Aorta (tissue), 5 donors: ENCODE results near the gene ADCY1. TPM values are rescaled to one million over a fixed set of nuclear protein-coding genes. Genes with fewer than 3 reads are reported as not detected.

Experiments used
- ATAC-seq: fragments of 200-7000 bp; cut with Tn5 transposase; one replicate; pipeline ENCODE4 v1.9.1; 2022; ENCODE audit warnings: moderate library complexity; ENCODE audit not compliant: low FRiP score
- DNase-seq, 2 donors: peaks; one replicate each; pipeline ENCODE4 v3.0.0-alpha.2; 2020
- H3K27ac ChIP-seq, 2 donors: one replicate each; pipeline ENCODE4 v1.5.1; 2013; ENCODE audit warnings: low read length in 2 of 2, mild to moderate bottlenecking in 2 of 2, moderate library complexity in 2 of 2, control low read depth in 1 of 2, inconsistent platforms in 1 of 2, low read depth in 1 of 2
- H3K27me3 ChIP-seq, 2 donors: one replicate each; pipeline ENCODE4 v1.6.1; 2013; ENCODE audit warnings: control low read depth in 1 of 2, low read length in 1 of 2, mild to moderate bottlenecking in 1 of 2, moderate library complexity in 1 of 2; ENCODE audit not compliant: insufficient read depth in 2 of 2, control insufficient read depth in 1 of 2
- H3K36me3 ChIP-seq, 2 donors: one replicate each; pipeline ENCODE4 v1.6.1; 2013; ENCODE audit warnings: control low read depth in 1 of 2, low read length in 1 of 2, mild to moderate bottlenecking in 1 of 2; ENCODE audit not compliant: insufficient read depth in 2 of 2, control insufficient read depth in 1 of 2
- H3K4me1 ChIP-seq, 2 donors: one replicate each; pipeline ENCODE4 v1.6.1; 2013; ENCODE audit warnings: low read length in 2 of 2, control low read depth in 1 of 2, mild to moderate bottlenecking in 1 of 2, moderate library complexity in 1 of 2; ENCODE audit not compliant: insufficient read depth in 2 of 2, control insufficient read depth in 1 of 2
- H3K4me3 ChIP-seq, 2 donors: one replicate each; pipeline ENCODE4 v1.5.1; 2013; ENCODE audit warnings: low read length in 2 of 2, control low read depth in 1 of 2, mild to moderate bottlenecking in 1 of 2
- H3K9me3 ChIP-seq: one replicate; pipeline ENCODE4 v1.6.1; 2013; ENCODE audit warnings: mild to moderate bottlenecking, low read length; ENCODE audit not compliant: control insufficient read depth
- WGBS, 2 donors: extraction: QIAGEN DNeasy Blood & Tissue Kit; methylation state at CpG; one replicate each; pipeline ENCODE4 v1.1.7; 2013; 5-methylcytosine and 5-hydroxymethylcytosine counted together
- intact Hi-C, 2 donors: fragments of 100-400 bp; cut with DNase I; formaldehyde crosslinking; loops; one replicate each; pipeline versions ENCODE4 v1.14.2 to v1.15.0; 2022
- polyA plus RNA-seq, 2 donors: library from polyadenylated mRNA; stranded (reverse); fragments of 200-250 nt; gene quantifications; one replicate each; pipeline ENCODE4 v1.2.3, GENCODE V29; 2013
- total RNA-seq, 2 donors: library from RNA; stranded (reverse); fragmentation: NEBNext Ultra II Directional; extraction: Animal tissue kit (Norgen Biotek cat#: 25700); gene quantifications; one replicate each; pipeline ENCODE4 v1.2.1, GENCODE V29; 2021
- donor health status: healthy with polysubstance abuse.
- donor health status: Bipolar disorder and iron deficiency.
- donor health status: DM: no; HTN: no; CAD: no.
- donor health status: DM: no; HTN: no; CAD: no.
- donor health status: DM: yes; HTN: yes; CAD: no.

ADCY1 gene
- total and polyA plus RNA-seq, 4 donors = 0.20 to 5.8 (median 1.8) TPM

DNA sequence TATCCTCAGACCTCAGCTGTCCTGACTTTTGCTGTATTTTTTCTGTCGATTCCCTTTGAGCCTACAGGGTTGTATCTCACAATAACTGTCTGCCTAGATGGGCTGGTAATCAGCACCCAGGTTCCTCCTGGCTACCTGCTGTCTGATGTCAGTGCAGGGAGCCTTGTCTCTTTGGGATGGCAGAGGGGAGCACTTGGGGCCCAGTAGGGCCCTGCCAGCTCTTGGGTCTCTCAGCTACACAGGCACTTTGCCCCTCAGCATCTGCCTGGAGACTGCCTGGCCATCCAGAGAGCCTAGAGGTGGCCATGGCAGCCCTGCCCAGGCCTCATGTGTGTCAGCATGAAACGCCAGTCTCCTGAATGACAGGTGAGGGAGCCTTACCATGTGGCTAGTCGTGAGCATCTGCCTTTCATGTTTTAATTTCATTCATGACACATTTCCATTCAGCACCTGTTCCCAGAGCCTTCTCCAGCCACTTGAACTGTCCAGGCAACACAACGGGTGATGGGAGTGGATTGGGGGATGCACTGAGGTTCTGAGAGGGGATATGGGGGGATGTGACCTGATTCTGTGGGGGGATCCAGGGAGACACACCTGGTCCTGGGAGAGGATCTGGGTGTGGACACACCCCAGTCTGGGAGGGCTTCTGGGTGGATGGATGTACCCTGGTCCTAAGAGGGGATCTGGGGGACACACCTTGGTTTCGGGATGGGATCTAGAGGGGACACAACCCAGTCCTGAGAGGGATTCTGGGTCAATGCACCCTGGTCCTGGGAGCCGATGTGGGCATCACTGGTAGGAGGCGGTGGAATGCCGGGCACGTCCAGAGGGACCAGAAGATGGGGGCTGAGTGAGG is 21.9 kb downstream of the ADCY1 start:
- no peaks in the 10 kb centered on the region for H3K36me3 ChIP-seq
- no peaks in the 10 kb centered on the region for H3K27me3 ChIP-seq
- 90 to 92% methylated on average over 9 of the region's 9 CpGs for WGBS, 2 donors
- H3K4me1 ChIP-seq = no peaks in the 10 kb centered on the region
- no peaks in the 10 kb centered on the region for H3K9me3 ChIP-seq
- H3K27ac ChIP-seq = no peak overlapping the region
- no peak for DNase-seq
- intact Hi-C loops = no loop called here
- ATAC-seq = peak; percentile 21
- H3K4me3 ChIP-seq = no peak overlapping the region

DNA sequence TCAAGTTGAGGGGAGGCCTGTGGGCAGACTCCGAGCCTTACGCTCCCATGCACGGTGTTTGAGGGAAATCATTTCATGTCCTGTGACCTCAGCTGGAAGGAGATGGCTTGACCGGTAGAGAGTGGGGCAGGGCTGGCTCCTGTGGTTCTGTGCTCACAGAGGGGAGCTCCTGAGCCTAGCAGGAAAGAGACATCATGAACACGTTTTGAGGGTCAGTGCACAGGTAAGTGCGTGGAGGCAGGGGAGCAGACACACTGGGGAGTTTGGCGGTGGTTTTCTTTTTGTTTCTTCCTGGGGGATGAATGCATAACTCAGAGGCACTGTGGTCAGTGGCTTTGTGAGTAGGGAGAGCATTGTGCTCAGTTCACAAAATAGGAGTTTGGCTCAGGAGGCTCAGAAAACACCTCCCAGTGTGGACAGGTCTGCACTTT is 22.5 kb downstream of the ADCY1 start:
- DNase-seq = peak in 1 of 2 donors; percentile 49

DNA sequence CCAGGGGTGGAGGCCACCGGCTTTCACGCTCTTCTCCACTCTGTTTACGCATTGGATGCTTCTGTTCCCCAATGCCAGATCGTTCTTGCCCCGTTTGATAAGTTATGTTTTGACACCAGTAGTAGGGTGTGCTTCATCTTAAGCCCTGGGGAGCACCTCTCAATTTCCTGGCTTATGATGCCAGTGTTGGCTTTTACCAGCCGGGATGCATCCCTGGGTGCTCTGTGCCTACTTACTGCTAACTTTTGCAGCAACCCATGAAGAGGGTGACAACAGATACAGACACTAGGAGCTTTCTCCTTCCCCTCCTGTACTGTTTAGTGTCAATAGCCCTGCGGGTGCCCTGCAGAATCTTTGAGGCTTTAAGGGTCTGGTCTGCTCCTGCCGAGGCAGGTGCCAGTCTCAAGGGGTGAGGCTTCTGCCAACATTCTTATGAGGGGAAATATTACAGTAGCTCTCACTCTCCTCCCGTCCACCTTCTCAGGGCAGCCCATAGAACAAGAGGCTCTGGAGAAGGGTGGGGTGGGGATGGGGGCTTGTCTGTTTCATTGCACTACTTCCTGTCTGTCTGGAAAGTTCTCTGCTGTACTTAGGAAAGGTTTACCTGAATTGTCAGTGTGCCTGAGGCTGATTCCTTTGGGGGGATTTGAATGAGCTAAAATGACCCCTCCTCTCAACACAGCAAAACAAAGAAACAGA is 23.3 kb downstream of the ADCY1 start:
- Histone ChIP-seq H3K9me3 (no peaks in the 10 kb centered on the region), H3K4me1 (no peaks in the 10 kb centered on the region), H3K36me3 (no peaks in the 10 kb centered on the region), H3K27ac (no peak overlapping the region), H3K27me3 (no peaks in the 10 kb centered on the region), H3K4me3 (no peak overlapping the region)
- intact Hi-C loops = no loop called here
- ATAC-seq (no peak), DNase-seq (no peak)
- 80 to 81% methylated on average over 9 of the region's 9 CpGs for WGBS, 2 donors

More for the DNA sequence above, 22.5 kb downstream of the ADCY1 start:
- no peak for ATAC-seq
- Histone ChIP-seq H3K36me3 (no peaks in the 10 kb centered on the region), H3K4me1 (no peaks in the 10 kb centered on the region), H3K27ac (no peak overlapping the region), H3K27me3 (no peaks in the 10 kb centered on the region), H3K4me3 (no peak overlapping the region), H3K9me3 (no peaks in the 10 kb centered on the region)
- intact Hi-C loops = no loop called here
- WGBS, 2 donors = 86 to 89% methylated on average over 7 of the region's 7 CpGs

DNA sequence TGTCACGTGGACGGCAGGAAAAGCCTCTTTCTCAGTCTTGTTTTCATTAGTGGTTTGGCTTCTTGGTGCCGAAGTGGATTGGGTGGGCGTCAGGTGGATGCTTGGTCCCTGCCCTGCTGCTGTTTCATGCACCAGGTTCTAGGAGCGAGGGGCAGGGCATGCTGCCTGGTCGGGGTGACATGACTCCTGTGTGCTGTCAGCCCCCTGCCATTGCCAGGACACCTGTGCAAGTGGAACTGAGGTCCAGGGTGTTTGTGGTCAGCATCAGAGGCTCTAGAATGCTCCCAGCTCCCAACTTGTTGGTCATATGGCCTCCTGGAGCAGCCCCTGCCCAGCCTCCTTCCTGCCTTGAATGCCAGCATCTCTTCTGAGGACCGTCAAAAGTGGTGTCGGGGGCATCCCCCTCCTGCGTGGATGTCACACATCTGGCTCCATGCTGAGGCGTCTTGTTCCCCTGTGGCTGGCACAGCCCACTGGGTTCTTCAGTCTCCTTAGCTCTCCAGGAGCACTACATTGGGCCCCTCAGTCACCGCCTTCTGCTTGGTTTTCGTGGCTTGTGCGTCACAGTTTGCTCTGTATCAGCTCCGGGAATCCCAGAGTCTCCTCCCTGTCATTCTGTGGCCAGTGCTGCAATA is 24.8 kb downstream of the ADCY1 start:
- Histone ChIP-seq H3K27ac (no peak overlapping the region), H3K36me3 (no peaks in the 10 kb centered on the region), H3K4me3 (no peak overlapping the region), H3K9me3 (no peaks in the 10 kb centered on the region), H3K4me1 (no peaks in the 10 kb centered on the region), H3K27me3 (no peaks in the 10 kb centered on the region)
- no peak for ATAC-seq
- intact Hi-C loops = no loop called here
- 80 to 84% methylated on average over 14 of the region's 14 CpGs for WGBS, 2 donors
- peak in 1 of 2 donors; percentile 60 for DNase-seq

DNA sequence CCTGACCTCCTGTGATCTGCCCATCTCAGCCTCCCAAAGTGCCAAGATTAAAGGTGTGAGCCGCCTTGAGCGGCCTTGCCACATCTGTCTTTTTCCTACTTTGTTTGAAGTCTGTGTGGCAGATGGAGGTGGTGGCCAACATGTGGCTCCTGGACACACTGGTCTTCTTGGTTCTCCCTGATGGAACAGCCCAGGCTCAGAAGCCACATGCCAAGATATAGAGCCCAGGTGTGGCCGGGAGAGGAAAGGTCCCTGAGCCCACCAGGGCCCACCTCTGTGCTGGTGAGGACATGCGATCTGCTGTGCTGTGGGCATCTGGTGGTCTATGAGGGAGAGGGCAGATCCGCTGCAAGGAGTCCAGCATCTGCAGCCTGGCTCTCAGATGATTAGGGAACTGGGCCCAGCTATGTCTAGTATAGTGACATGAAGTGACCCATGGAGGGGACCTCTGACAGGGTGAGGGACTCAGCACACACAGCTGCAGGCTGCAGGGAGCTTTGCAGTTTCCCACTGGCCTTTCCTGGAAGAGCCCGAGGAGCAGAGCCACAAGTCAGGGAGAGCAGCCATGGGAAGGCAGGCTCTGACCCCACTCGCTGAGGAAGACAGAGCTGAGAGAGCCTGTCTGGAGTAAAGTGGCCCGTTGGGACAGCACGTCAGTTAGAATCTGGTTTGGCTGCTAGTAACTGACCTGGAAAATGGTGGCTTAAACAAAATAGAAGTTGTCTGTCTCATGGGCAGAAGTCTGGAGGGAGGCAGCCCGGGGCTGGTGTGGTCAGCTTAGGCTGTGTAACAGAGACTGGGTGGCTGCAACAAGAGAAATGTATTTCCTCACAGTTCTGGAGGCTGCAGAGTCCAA is 25.9 kb downstream of the ADCY1 start:
- H3K4me3 ChIP-seq = no peak overlapping the region
- H3K9me3 ChIP-seq = no peaks in the 10 kb centered on the region
- no peaks in the 10 kb centered on the region for H3K27me3 ChIP-seq
- DNase-seq = peak in 1 of 2 donors; percentile 58
- H3K27ac ChIP-seq = no peak overlapping the region
- 76 to 84% methylated on average over 10 of the region's 10 CpGs for WGBS, 2 donors
- no peaks in the 10 kb centered on the region for H3K36me3 ChIP-seq
- intact Hi-C loops = no loop called here
- no peaks in the 10 kb centered on the region for H3K4me1 ChIP-seq
- no peak for ATAC-seq

DNA sequence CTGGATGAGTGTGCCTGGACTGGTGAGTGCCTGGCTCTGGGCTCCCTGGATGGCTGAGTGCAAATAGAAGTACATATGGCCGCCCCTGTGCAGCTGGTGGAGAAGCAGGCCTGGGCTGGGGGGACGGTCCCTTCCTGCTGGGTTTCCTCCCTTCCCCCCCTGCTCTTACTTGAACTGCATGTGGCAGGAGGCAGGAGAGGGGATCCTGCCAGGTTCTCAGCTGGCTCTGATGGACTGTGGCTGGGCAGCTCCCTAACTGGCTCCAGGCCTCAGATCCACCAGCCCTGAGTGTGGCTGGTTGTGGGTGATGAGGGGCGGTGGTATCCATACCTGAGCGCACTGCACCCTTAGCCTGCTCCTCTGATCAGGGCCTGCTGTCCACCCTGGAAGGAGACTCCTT is 26.9 kb downstream of the ADCY1 start:
- intact Hi-C loops = no loop called here
- DNase-seq (no peak), ATAC-seq (no peak)
- Histone ChIP-seq H3K4me3 (no peak overlapping the region), H3K36me3 (no peaks in the 10 kb centered on the region), H3K27me3 (no peaks in the 10 kb centered on the region), H3K9me3 (no peaks in the 10 kb centered on the region), H3K27ac (no peak overlapping the region), H3K4me1 (no peaks in the 10 kb centered on the region)
- 75 to 86% methylated on average over 4 of the region's 4 CpGs for WGBS, 2 donors

DNA sequence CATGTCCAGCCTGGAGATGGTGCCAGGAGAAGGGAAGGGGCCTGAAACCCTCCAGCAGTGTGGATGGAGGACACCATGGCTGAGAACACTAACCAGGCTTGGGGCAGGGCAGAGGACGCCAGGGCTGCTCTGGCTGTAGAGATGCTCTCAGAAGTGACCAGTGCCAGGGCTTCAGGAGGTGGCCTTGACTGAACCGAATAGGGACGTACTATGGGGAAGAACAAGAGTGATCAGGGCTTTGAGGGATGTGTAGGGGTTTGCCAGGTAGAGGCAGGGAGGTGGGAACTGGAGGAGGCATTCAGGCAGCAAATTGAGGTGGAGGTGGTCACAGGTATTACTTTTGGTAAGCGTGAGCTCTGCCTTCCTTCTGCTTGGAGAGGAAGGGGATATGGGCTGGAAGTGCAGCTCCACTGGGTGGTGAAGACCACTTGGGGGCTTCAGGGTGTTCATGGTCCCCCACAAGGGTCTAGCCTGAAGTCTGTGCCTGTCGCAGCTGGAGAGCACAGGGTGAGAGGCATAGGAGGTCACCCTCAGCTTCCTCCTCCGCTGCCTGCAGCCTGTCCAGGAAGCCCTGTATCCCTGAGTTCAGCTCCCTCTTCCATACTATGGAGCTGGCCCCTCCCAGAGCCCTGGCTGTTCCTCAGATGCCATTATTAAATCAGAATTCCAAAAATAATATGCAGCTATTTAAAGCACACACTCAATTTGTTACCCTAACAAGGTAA is 27.8 kb downstream of the ADCY1 start:
- H3K27ac ChIP-seq = no peak overlapping the region
- WGBS, 2 donors = 87 to 96% methylated on average over 6 of the region's 6 CpGs
- ATAC-seq (no peak), DNase-seq (peak in 1 of 2 donors; percentile 58)
- no peak overlapping the region for H3K4me3 ChIP-seq
- no peaks in the 10 kb centered on the region for H3K27me3 ChIP-seq
- intact Hi-C loops = no loop called here
- H3K4me1 ChIP-seq = no peaks in the 10 kb centered on the region
- H3K36me3 ChIP-seq = no peaks in the 10 kb centered on the region
- H3K9me3 ChIP-seq = no peaks in the 10 kb centered on the region

DNA sequence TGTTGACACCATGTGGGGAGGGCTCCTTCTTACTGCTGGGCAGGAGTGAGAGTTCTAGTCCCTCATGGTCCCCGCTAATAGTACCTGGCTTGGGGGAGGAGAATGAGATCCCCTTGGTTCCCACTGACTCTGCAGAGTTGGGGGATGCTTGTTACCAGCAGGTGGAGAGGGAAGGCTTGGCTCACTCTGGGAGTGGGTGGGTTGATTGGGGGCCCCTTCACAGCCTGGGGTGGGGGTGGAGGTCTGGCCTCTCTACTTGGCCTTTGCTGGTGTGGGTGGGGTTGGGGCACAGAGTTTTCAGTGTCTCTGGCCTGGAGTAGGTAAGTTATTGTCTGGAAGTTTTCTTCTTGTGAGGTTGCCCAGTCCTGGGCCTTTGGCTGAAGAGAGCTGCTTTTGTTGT is 31.9 kb downstream of the ADCY1 start:
- H3K9me3 ChIP-seq = peaks cover 1% of the 10 kb centered on the region
- DNase-seq = no peak
- no peaks in the 10 kb centered on the region for H3K27me3 ChIP-seq
- no peak for ATAC-seq
- no peaks in the 10 kb centered on the region for H3K4me1 ChIP-seq
- intact Hi-C loops = no loop called here
- no peaks in the 10 kb centered on the region for H3K36me3 ChIP-seq
- H3K27ac ChIP-seq = no peak overlapping the region
- 88 to 100% methylated on average over 1 of the region's 1 CpG for WGBS, 2 donors
- H3K4me3 ChIP-seq = no peak overlapping the region
